GM19438 (cell line): ENCODE data around the gene MRPS27.

Experiments
- ATAC-seq: cut with Tn5 transposase; IDR thresholded peaks from one replicate; pipeline ENCODE4 v1.9.1; 2021; ENCODE audit warnings: low read depth; ENCODE audit not compliant: unreplicated experiment

Gene MRPS27

DNA sequence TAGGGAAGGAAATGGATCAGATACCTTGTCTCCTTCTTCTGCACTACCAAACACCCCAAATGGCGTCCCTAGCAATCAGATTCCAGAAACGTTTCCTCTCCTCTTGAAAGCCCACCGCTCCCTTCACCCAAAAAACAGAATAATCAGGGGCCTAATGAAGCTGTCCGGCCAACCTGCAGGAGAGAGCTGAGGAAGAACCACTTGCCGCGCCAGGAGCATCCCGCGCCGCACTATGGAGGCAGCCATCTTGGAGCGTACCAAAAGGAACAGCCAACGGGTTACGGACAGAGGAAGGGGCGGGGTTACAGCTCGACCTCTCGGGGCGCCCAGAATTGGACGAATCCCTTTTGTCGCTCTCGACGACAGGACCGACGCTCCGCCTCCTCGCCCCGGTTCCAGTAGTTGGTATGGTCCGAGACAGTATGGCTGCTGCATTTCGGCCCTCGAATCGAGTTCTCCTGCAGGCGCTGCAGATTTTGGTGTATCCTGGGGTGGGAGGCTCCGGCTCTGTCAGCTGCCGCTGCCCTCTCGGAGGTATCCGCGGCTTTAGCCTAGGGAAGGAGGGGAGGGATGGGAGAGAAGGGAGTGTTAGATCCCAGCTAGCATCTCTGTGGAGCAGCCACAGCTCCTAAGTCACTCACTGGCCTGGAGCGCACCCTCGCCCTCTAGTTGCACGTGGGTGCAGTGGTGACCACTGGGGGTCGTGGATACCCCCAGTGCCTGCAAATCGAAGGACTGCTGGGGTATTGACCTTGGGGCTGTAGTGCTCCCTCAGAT lies at the start of gene MRPS27, which contains the start of gene PTCD2:
MRPS27 (minus strand) TSS at position 265 of the 777 bp plus-strand sequence; CDS start at position 246, 19 bp downstream.
PTCD2 (plus strand) TSS at position 398 of the 777 bp plus-strand sequence; CDS start at position 408, 10 bp downstream.
- peak; percentile 99 for ATAC-seq

DNA sequence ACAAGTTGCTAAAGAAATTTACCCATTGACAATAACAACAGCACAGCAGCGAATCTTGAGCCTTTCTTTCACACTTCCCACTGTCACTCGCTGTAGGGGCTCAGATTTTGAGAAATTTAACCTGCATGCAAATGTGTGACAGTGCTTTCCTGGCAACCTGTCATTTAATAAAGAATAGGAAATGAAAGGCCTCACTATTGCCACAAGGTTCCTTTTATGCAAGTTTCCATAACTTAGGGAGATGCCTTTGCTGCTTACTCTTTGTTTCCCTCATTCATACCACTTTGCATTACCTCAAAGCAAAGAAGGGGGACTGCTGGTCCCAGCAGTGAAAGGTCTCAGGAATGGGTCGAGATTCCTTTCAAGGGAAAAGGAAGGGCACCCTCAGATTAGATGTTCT lies 49.7 kb upstream of the MRPS27 start:
- no peak for ATAC-seq

DNA sequence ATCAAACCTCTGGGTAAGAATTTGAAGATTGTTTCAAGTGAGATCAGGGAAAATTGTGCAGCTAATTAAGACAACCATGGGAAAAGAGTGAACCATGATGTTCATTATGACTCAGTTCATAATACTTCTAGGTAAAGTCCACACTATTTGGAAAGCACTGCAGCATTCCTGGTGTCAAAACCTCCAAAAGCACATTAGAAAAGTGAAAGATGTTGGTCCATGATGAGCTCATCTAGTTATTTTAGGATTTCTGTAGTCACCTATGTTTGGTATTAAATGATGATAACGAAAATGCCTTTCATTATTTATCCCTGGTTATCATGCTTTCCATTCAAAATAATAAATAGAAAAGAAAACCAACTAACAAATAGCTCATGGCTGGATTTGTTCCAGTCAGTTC lies 49.3 kb upstream of the MRPS27 start:
- no peak for ATAC-seq

DNA sequence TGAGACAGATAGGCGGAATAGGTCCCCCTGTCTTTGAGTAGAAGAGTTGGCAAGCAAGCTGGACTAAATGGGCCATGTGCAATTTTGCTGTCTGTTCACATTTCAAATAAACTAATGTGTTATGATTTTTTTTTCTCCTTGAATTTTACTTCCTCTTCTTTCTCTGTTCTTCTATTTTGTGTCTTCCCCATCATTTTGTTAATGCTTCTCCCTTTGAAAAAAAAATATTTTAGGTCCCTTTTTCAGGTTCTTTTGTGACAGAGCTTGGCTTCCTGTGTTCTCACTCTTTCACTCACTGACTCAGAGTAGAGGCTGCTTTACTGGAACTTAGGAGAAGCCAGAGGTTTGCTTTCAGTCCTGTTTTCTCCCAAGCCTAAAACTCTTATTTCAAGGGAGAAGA lies 48.2 kb upstream of the MRPS27 start:
- ATAC-seq, result no peak

DNA sequence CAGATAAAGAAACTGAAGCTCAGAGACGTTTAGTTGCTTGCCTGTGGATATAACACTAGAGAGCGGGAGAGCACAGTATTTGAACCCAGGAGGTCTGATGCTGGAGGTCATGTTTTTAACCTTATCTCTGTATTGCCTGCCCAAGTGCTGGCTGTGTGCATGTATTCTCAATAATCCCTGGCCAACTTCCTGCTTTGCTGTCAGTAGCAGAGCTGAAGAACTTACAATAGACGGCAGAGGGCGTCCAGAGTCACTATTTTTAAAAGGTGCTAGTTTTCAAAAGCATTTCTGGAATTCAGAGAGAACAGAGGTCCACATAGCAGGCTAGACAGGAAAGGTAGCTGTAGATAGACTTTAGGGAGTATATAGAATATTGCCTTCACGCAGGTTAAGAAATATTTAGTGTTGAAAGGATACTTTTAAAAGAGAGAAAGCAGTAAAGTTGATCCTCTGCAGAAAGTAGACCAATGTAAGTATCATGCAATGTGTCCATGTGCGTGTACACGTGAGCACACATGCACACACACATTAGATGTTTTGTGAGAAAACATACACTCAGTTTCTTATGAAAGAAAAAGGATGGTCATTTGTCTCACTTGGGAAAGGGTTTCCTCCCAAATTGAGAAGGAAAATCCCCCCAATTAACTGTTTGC lies 46.4 kb upstream of the MRPS27 start:
- ATAC-seq, result peak; percentile 94

DNA sequence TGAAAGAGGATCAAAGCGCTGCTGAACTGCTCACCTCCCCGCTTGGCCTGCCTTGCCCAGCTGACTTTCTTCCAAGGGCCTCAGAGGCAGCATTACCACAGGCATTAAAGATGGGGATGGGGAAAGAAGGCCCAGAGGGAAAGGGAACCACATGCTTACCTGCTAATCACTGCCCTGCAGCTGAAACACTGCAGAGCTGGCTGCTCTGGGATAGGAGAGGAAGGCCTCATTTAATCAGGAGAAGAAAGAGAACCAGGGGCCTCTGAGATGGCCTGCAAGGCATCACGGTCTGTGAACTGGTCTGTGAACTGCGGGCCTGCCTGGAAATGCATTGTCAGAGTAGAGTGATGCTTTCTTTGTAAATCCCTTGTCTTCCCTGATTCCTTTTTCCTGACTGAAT lies 44.9 kb upstream of the MRPS27 start:
- no peak for ATAC-seq

DNA sequence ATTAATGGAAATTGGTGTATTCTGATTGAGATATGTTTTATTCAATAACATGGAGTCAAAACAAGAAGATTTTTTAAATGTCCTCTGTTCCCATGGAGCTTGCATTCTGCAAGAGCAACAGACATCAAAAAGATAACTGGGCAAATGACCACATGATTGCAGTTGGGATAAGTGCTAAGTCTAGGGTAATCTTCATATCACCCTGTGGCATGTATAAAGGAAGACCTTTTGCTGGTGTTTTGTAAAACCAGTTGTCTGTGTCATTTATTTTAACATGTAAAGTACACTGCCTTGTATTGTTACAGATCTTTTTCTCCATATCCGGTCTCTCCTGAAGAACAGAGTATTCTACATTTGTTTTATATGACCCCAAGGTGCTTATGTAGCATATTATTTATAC lies 44.1 kb upstream of the MRPS27 start:
- ATAC-seq, result no peak

DNA sequence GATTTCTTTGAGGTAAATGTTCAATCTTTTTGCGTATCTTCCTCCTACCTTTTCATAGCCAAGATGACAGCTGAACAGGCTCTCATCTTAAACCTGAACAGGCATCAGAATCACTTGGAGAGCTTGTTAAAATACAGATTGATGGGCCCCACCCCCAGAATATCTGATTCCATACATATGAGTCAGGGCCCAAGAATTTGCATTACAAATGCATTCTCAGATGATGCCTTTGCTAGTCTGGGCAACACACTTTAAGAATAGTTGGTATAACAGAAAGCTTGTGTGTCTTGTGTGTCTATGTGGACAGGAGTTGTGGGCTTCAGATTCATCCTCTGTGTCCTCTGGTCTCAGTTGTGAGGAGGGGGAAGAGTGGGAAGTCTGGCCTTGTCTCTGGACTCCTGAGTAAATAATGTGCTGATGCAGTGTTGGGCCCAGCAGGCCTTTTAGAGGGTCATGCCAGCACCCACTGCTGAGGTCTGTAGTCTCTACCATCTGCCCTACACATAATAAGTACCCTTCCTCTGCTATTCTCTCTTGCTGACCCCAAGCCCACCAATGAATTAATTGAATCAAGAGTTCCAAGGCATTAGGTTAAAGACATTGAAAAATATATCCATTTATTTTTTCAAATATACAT lies 43.2 kb upstream of the MRPS27 start:
- no peak for ATAC-seq

DNA sequence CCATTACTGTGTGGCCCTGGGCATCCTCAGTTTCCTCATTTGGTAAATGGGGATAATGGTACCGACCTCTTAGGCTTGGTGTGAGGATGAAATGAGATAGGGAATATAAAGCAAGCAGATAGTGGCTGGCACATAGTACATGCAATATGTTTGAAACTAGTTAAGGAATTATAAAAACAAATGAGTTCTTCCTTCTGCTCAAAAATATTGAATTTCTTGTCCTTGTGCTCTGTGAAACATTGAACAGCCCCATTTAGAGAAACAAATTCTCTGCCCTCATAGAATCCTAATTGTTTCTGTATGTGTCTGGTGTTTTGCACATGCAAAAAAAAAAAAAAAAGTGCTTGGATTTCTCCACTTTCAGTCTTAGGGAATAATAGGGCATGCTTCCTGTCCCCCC lies 39.8 kb upstream of the MRPS27 start:
- ATAC-seq, result no peak

DNA sequence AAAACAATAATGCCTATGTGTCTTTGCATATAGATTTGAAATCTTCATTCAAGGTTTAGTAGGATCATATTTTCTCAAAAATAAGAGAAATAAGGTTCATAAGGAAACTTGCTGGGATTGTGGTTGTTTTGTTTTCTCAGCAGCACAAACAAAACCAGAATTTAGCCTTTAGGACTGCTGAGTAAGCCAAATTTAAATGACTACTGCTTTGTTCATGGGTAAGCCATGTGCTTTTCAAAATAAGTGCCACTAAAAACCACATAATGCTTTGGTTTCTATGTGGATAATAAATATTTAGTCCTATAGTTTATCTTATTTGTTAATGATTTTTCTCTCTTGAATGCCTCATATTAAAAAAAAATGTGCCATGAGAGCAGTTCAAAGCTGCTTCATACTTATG lies 38.9 kb upstream of the MRPS27 start:
- no peak for ATAC-seq

DNA sequence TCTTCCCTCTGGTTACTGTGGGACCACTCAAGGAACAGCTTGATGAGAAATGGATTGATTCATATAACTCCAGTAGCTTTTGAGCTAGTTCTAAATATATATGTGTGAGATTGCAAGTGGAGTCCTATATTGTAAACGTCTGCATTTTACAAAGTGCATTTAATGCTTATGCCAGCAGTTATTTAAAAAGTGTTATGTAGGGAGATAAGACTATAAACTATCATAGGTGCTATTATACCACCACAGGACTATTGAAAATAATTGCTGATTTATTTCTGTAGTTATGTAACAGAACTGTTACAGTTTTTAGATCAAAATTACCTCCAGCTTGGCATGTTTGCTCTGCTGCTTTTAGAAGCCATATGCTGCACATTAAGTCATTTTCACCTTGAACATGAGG lies 36.3 kb upstream of the MRPS27 start:
- ATAC-seq, result no peak

DNA sequence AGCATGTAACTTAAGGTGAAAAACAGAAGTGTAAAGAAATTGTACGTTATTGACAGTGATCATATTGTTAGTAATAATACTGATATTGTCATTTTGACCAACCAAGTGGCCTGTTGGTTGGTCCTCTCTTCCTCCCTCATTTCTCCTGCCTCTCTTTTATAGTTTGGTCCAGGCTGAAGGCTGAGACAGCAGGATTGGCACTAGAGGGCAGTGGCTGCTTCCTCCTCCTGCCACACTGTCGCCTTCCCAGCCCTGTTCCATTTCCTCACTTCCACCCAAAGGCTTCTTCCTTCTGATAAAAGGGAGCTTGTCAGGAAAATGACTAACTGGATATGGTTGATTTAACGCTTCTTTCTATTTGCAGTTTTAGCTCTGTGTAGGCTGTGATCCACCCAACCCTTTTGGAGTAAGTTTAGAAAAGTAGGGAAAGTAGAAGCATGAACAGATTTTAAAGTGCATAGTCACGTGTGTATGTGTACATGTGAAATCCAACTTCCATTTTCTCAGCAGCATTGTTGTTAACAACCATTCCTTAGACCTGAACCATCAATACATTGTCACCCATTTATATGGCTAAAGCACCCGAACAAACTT lies 35.8 kb upstream of the MRPS27 start:
- ATAC-seq, result no peak

DNA sequence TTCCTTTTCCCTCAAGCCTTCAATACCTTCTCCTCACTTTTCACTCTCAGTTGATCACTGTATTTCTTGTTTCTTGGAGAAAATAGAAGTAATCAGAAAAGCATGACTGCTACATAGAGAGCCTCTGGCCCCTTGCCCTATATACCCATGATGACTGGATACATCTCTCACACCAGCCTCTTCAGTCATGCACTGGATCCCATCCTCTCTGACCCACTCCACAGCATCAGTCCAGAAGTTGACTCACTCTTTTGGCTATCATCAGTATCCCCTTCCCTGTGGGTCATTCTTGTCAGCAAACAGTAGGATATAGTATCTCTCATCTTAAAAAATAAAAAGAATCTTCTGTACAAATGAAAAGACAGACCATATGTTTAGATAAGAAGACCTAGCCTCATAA lies 33.0 kb upstream of the MRPS27 start:
- ATAC-seq, result no peak

DNA sequence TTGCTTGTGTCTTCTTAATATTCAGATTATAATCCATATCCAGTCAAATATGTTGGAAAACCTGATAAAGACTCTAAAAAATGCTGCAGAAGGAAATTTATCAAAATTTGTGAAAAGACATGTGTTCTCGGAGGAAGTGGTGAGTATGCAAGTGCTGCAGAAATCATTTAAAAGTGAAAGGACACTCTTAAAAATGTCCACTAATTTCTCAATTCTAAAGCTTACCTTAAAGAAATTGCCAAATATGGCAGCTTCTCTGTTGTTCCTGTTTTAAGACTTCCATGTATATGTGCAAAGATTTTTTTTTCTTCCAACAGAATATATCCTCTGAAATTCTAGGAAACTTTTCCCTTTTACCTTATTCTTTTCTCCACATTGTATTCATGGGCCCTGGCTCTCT lies 32.6 kb upstream of the MRPS27 start:
- no peak for ATAC-seq

DNA sequence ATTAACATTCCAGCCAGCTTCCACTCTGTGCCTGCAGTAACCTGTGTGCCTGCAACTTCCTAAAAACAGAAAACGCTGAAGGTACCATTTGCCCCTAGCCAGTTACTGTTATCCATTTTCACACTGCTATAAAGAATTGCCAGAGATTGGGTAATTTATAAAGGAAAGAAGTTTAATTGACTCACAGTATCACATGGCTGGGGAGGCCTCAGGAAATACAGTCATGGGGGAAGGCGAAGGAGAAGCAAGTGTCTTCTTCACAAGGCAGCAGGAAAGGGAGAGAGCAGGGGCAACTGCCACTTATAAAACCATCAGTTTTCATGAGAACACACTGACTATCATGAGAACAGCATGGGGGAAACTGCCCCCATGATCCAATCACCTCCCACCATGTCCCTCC lies 31.3 kb upstream of the MRPS27 start:
- no peak for ATAC-seq

DNA sequence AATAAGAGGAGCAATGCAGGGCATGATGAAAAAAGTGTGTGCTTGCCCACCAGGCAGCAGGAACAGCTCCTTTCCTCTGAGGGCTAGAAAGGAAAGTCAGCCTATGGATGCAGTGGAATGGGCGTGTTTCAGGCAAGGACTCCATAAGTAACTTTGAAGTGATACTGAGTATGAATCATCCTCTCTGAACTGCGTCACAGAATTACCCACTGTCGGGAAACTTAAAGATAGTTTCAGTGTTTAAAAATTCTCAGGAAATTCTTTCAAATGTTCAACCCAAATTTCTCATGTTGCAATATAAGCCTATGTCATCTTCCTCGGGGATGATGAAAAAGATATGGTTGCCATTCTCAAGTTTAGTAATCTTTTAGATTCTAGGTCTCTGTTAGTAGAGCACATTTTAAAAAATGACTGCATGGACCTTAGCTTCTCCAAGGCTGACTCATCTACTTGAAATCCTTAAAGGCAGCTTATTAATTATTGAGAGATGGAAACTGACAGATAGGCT lies 27.8 kb upstream of the MRPS27 start:
- no peak for ATAC-seq

DNA sequence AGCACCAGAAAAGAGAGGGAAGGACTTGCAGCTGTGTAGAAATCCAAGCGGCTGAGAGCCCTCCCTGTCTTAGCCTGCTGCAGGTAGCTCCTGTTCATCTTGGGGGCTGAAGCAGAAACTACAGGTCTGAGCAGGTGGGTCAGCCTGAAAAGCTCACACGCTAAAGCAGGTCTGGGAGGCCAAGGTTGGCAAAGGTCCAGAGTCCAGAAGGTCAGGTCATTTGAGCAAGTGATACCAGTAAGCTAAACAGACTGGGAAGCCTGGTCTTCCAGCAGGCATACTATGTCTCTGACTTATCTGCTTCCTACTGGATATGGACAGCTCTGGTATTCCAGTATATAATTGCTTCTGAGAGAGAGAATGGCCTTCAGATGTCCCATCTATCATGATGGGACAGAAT lies 26.4 kb upstream of the MRPS27 start:
- no peak for ATAC-seq

DNA sequence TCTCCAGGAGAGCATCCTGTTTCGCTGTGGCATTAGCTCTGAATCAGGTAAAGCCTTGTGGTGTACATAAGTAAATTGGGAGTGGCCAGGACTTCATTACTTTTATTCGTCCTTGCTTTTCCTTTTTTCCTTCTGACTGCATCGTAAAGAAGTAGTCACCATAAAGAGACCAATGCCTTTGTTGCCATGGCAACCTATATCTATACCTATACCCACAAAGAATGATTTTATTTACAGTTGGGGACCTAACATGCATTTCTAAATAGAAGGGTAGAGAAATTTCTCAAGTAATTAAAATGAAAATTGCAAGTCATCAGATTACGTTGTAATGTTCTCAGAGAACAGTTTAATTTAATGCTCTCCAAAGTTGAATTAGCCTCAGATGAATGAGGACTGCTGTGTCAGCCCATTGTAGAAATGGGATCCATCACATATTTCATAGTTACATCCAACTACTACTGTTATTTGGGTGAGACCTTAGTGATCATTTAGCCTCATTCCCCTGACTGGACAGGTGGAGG lies 18.7 kb upstream of the MRPS27 start:
- no peak for ATAC-seq

DNA sequence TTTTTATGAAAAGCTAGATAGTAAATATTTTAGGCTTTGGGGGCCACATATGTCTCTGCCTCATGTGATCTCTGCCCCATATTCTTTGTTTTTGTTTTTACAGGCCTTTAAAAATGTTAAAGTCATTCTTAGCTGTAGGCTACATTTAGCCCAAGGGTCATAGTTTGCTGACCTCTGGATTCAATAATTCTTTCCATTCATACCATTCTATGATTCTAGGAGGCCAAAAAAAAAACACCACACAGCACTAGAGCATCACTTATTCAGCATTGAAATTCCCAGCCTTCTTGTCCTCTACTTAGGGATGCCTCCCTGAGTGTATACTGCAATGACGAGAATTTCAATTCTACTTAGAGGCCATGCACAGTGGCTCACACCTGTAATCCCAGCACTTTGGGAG lies 17.1 kb upstream of the MRPS27 start:
- no peak for ATAC-seq

DNA sequence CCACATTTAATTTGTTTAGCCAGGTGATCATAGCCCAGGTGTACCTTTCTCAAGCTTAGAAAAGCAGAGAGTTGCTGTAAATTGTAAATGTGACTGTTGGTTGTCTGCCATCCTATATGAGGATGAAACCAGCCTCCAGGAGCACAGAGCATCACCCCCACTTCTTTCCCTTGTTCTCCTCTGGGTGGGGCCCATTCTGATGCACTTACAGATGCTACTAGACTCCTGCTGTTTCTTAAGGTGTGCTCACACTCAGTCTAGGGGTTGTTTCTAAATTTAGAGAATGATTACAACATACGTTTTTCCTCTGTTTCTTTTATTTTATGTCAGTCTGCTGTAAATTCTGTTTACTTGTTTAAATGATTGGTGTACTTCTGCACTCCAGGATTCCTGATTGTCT lies 10.7 kb upstream of the MRPS27 start:
- ATAC-seq, result no peak

DNA sequence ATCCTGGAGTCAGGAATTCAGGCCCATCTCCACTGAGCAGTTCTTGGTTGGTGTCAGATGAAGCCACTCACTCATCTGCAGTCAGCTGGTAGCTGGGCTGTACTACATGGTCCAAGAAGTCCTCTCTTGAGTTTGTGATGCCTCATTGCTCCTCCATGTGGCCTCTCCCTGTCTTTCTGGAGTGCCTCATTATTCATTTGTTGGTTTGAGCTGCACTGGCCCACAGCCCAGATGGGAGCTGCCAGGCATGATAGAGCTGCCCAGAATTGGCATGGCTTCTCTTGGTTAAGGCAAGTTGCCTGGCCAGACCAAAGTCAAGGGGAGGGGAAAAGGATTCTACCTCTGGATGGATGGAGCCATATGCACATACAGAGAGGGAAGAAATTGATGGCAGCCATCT lies 8.1 kb upstream of the MRPS27 start:
- ATAC-seq, result no peak
